ENCODE data around the gene FOXM1. TPM values are rescaled to one million over a fixed set of nuclear protein-coding genes. Genes with fewer than 3 reads are reported as not detected.

The FOXM1 gene
- total and polyA plus RNA-seq, 10 of the 15 experiments (the other 5 are each of a cell fraction or from before 2014, with no cell fraction given), result 15.1 to 63.2 (median 34.2) TPM

DNA sequence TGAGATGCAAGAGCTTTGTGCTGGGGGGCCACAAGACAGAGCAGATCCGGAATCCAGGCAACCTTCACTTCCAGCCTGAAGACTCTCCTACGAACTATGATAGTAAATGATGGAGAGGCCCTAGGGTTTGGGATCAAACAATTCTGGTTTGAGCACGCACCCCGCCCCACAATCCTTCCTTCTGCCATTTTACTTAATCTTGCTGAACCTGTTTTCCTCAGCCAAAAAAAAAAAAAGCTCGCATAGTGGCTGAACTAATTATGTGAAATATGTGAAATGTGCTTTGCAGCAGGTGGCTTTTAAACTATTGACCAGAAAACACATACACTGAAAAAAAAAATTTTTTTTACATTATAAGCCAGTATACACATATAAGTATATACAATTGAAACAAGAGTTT is 65.2 kb downstream of the FOXM1 start (continued):
- TF ChIP-seq HCFC1 (IDR thresholded peaks at IDR 0.05; ENCODE audit: low read length) (no peak), POLR2AphosphoS2 (IDR thresholded peaks at IDR 0.05; ENCODE audit: low read depth, low read length) (no peak), NR2F1 (conservative IDR thresholded peaks at IDR 0.05) (no peak)
- TF ChIP-seq, protein P1, sequence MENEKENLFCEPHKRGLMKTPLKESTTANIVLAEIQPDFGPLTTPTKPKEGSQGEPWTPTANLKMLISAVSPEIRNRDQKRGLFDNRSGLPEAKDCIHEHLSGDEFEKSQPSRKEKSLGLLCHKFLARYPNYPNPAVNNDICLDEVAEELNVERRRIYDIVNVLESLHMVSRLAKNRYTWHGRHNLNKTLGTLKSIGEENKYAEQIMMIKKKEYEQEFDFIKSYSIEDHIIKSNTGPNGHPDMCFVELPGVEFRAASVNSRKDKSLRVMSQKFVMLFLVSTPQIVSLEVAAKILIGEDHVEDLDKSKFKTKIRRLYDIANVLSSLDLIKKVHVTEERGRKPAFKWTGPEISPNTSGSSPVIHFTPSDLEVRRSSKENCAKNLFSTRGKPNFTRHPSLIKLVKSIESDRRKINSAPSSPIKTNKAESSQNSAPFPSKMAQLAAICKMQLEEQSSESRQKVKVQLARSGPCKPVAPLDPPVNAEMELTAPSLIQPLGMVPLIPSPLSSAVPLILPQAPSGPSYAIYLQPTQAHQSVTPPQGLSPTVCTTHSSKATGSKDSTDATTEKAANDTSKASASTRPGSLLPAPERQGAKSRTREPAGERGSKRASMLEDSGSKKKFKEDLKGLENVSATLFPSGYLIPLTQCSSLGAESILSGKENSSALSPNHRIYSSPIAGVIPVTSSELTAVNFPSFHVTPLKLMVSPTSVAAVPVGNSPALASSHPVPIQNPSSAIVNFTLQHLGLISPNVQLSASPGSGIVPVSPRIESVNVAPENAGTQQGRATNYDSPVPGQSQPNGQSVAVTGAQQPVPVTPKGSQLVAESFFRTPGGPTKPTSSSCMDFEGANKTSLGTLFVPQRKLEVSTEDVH (IDR thresholded peaks at IDR 0.05; ENCODE audit: low read depth, partially characterized antibody), result no peak

Other genes with a start within 250 kb of the FOXM1 start
Only the 7 nearest of the 8 such genes appear.
- 40.1 and 43.2 TPM in 2 replicates for gene FKBP4, start 82.2 kb downstream of the FOXM1 start, total RNA-seq (2014; rRNA removed)
- gene FKBP4, start 82.2 kb downstream of the FOXM1 start, total RNA-seq (2014; rRNA removed; fragmentation: Illumina TruSeq; extraction: Trizol), result 44.1 and 45.0 TPM in 2 replicates
- 77.0 and 77.7 TPM in 2 replicates for gene FKBP4, start 82.2 kb downstream of the FOXM1 start, total RNA-seq (2021)
- 39.6 and 42.8 TPM in 2 replicates for gene FKBP4, start 82.2 kb downstream of the FOXM1 start, polyA plus RNA-seq (2011; rRNA removed)
- gene FKBP4, start 82.2 kb downstream of the FOXM1 start, polyA plus RNA-seq (2014; fragmentation: Illumina TruSeq; extraction: Trizol), result 51.5 and 55.8 TPM in 2 replicates
- gene FKBP4, start 82.2 kb downstream of the FOXM1 start, polyA plus RNA-seq (2014; fragmentation: Nextera tagmentation; extraction: Ambion mirVana), result 10 to 100 TPM in 1 of 2 experiments, 1 to 10 TPM in 1; 8.9 to 15.4 TPM
- gene FKBP4, start 82.2 kb downstream of the FOXM1 start, polyA plus RNA-seq (2014; rRNA removed), result 45.9 and 46.0 TPM in 2 replicates
- 10 to 100 TPM; 89.1 to 90.0 TPM for gene FKBP4, start 82.2 kb downstream of the FOXM1 start, polyA plus RNA-seq (2016; fragmentation: Nextera tagmentation; extraction: Ambion mirVana)
- gene ITFG2, start 64.5 kb downstream of the FOXM1 start, total RNA-seq (2014; rRNA removed), result 25.4 and 31.5 TPM in 2 replicates
- gene ITFG2, start 64.5 kb downstream of the FOXM1 start, total RNA-seq (2014; rRNA removed; fragmentation: Illumina TruSeq; extraction: Trizol), result 21.2 and 21.5 TPM in 2 replicates
- gene ITFG2, start 64.5 kb downstream of the FOXM1 start, total RNA-seq (2021), result 20.0 and 24.2 TPM in 2 replicates
- 17.0 and 22.2 TPM in 2 replicates for gene ITFG2, start 64.5 kb downstream of the FOXM1 start, polyA plus RNA-seq (2011; rRNA removed)
- gene ITFG2, start 64.5 kb downstream of the FOXM1 start, polyA plus RNA-seq (2014; fragmentation: Illumina TruSeq; extraction: Trizol), result 24.3 and 27.7 TPM in 2 replicates
- 10 to 100 TPM; 23.1 to 28.5 TPM for gene ITFG2, start 64.5 kb downstream of the FOXM1 start, polyA plus RNA-seq (2014; fragmentation: Nextera tagmentation; extraction: Ambion mirVana)
- 22.2 and 30.8 TPM in 2 replicates for gene ITFG2, start 64.5 kb downstream of the FOXM1 start, polyA plus RNA-seq (2014; rRNA removed)
- gene ITFG2, start 64.5 kb downstream of the FOXM1 start, polyA plus RNA-seq (2016; fragmentation: Nextera tagmentation; extraction: Ambion mirVana), result 10 to 100 TPM; 38.0 to 39.5 TPM
- gene NRIP2, start 42.1 kb downstream of the FOXM1 start, total RNA-seq (2014; rRNA removed), result not detected in 2 replicates
- gene NRIP2, start 42.1 kb downstream of the FOXM1 start, total RNA-seq (2014; rRNA removed; fragmentation: Illumina TruSeq; extraction: Trizol), result not detected in 2 replicates
- gene NRIP2, start 42.1 kb downstream of the FOXM1 start, total RNA-seq (2021), result not detected in 2 replicates
- not detected in 2 replicates for gene NRIP2, start 42.1 kb downstream of the FOXM1 start, polyA plus RNA-seq (2011; rRNA removed)
- not detected in 2 replicates for gene NRIP2, start 42.1 kb downstream of the FOXM1 start, polyA plus RNA-seq (2014; fragmentation: Illumina TruSeq; extraction: Trizol)
- under 1 TPM in 1 of 2 experiments, not detected in 1; 0.04 TPM for gene NRIP2, start 42.1 kb downstream of the FOXM1 start, polyA plus RNA-seq (2014; fragmentation: Nextera tagmentation; extraction: Ambion mirVana)
- gene NRIP2, start 42.1 kb downstream of the FOXM1 start, polyA plus RNA-seq (2014; rRNA removed), result not detected in 2 replicates
- under 1 TPM; 0.42 to 0.83 TPM for gene NRIP2, start 42.1 kb downstream of the FOXM1 start, polyA plus RNA-seq (2016; fragmentation: Nextera tagmentation; extraction: Ambion mirVana)
- not detected in 2 replicates for gene TEX52, start 20.1 kb downstream of the FOXM1 start, total RNA-seq (2014; rRNA removed)
- gene TEX52, start 20.1 kb downstream of the FOXM1 start, total RNA-seq (2014; rRNA removed; fragmentation: Illumina TruSeq; extraction: Trizol), result not detected in 2 replicates
- gene TEX52, start 20.1 kb downstream of the FOXM1 start, total RNA-seq (2021), result not detected in 2 replicates
- gene TEX52, start 20.1 kb downstream of the FOXM1 start, polyA plus RNA-seq (2011; rRNA removed), result not detected in 2 replicates
- gene TEX52, start 20.1 kb downstream of the FOXM1 start, polyA plus RNA-seq (2014; fragmentation: Illumina TruSeq; extraction: Trizol), result not detected in 2 replicates
- not detected for gene TEX52, start 20.1 kb downstream of the FOXM1 start, polyA plus RNA-seq (2014; fragmentation: Nextera tagmentation; extraction: Ambion mirVana)
- not detected in 2 replicates for gene TEX52, start 20.1 kb downstream of the FOXM1 start, polyA plus RNA-seq (2014; rRNA removed)
- under 1 TPM in 1 of 2 experiments, not detected in 1; 0.23 TPM for gene TEX52, start 20.1 kb downstream of the FOXM1 start, polyA plus RNA-seq (2016; fragmentation: Nextera tagmentation; extraction: Ambion mirVana)
- 52.6 and 54.2 TPM in 2 replicates for gene RHNO1, start within 50 bp of the FOXM1 start, total RNA-seq (2014; rRNA removed)
- gene RHNO1, start within 50 bp of the FOXM1 start, total RNA-seq (2014; rRNA removed; fragmentation: Illumina TruSeq; extraction: Trizol), result 42.4 and 46.4 TPM in 2 replicates
- gene RHNO1, start within 50 bp of the FOXM1 start, total RNA-seq (2021), result 33.3 and 36.2 TPM in 2 replicates
- gene RHNO1, start within 50 bp of the FOXM1 start, polyA plus RNA-seq (2011; rRNA removed), result 69.0 and 91.6 TPM in 2 replicates
- gene RHNO1, start within 50 bp of the FOXM1 start, polyA plus RNA-seq (2014; fragmentation: Illumina TruSeq; extraction: Trizol), result 60.7 and 67.8 TPM in 2 replicates
- gene RHNO1, start within 50 bp of the FOXM1 start, polyA plus RNA-seq (2014; fragmentation: Nextera tagmentation; extraction: Ambion mirVana), result 10 to 100 TPM; 27.9 to 29.1 TPM
- 30.4 and 41.0 TPM in 2 replicates for gene RHNO1, start within 50 bp of the FOXM1 start, polyA plus RNA-seq (2014; rRNA removed)
- 10 to 100 TPM; 52.3 to 57.9 TPM for gene RHNO1, start within 50 bp of the FOXM1 start, polyA plus RNA-seq (2016; fragmentation: Nextera tagmentation; extraction: Ambion mirVana)
- 6.7 and 7.9 TPM in 2 replicates for gene TULP3, start 13.7 kb upstream of the FOXM1 start, total RNA-seq (2014; rRNA removed)
- gene TULP3, start 13.7 kb upstream of the FOXM1 start, total RNA-seq (2014; rRNA removed; fragmentation: Illumina TruSeq; extraction: Trizol), result 7.0 TPM in 2 replicates
- 7.8 and 8.5 TPM in 2 replicates for gene TULP3, start 13.7 kb upstream of the FOXM1 start, total RNA-seq (2021)
- gene TULP3, start 13.7 kb upstream of the FOXM1 start, polyA plus RNA-seq (2011; rRNA removed), result 6.0 and 8.4 TPM in 2 replicates
- gene TULP3, start 13.7 kb upstream of the FOXM1 start, polyA plus RNA-seq (2014; fragmentation: Illumina TruSeq; extraction: Trizol), result 9.8 and 10.4 TPM in 2 replicates
- 1 to 10 TPM; 3.1 to 3.9 TPM for gene TULP3, start 13.7 kb upstream of the FOXM1 start, polyA plus RNA-seq (2014; fragmentation: Nextera tagmentation; extraction: Ambion mirVana)
- 8.4 and 9.3 TPM in 2 replicates for gene TULP3, start 13.7 kb upstream of the FOXM1 start, polyA plus RNA-seq (2014; rRNA removed)
- gene TULP3, start 13.7 kb upstream of the FOXM1 start, polyA plus RNA-seq (2016; fragmentation: Nextera tagmentation; extraction: Ambion mirVana), result 1 to 10 TPM; 7.8 to 8.3 TPM
- gene TEAD4, start 82.2 kb upstream of the FOXM1 start, total RNA-seq (2014; rRNA removed), result 0.68 TPM in 1 of 2 replicates, not detected in the other
- not detected in 2 replicates for gene TEAD4, start 82.2 kb upstream of the FOXM1 start, total RNA-seq (2014; rRNA removed; fragmentation: Illumina TruSeq; extraction: Trizol)
- gene TEAD4, start 82.2 kb upstream of the FOXM1 start, total RNA-seq (2021), result 0.33 and 0.37 TPM in 2 replicates
- 0.04 TPM in 1 of 2 replicates, not detected in the other for gene TEAD4, start 82.2 kb upstream of the FOXM1 start, polyA plus RNA-seq (2011; rRNA removed)
- gene TEAD4, start 82.2 kb upstream of the FOXM1 start, polyA plus RNA-seq (2014; fragmentation: Illumina TruSeq; extraction: Trizol), result 0.07 and 0.13 TPM in 2 replicates
- gene TEAD4, start 82.2 kb upstream of the FOXM1 start, polyA plus RNA-seq (2014; fragmentation: Nextera tagmentation; extraction: Ambion mirVana), result not detected
- gene TEAD4, start 82.2 kb upstream of the FOXM1 start, polyA plus RNA-seq (2014; rRNA removed), result 0.28 and 0.31 TPM in 2 replicates
- gene TEAD4, start 82.2 kb upstream of the FOXM1 start, polyA plus RNA-seq (2016; fragmentation: Nextera tagmentation; extraction: Ambion mirVana), result under 1 TPM in 1 of 2 experiments, not detected in 1; 0.32 TPM

Measured in GM12878 (cell line).